ACC112 (cell line): ENCODE data around the gene IFI6.

Experiments used
- H2AFZ ChIP-seq: fragments of 200-600 bp; sonication (generic); one replicate; pipeline ENCODE4 v1.6.0; 2017; ENCODE audit warnings: antibody characterized with exemption, low read length; ENCODE audit not compliant: unreplicated experiment
- H3K27ac ChIP-seq: fragments of 200-600 bp; sonication (generic); 2 replicates; pipeline ENCODE4 v1.5.1; 2014; ENCODE audit warnings: low read depth, mild to moderate bottlenecking, antibody characterized with exemption, low read length, moderate library complexity
- H3K27me3 ChIP-seq: fragments of 200-600 bp; sonication (generic); 2 replicates; pipeline ENCODE4 v1.6.1; 2014; ENCODE audit warnings: mild to moderate bottlenecking, antibody characterized with exemption, low read length, moderate library complexity, mixed read lengths; ENCODE audit not compliant: insufficient read depth
- H3K36me3 ChIP-seq: fragments of 200-600 bp; sonication (generic); 2 replicates; pipeline ENCODE4 v1.6.1; 2016; ENCODE audit warnings: mild to moderate bottlenecking, antibody characterized with exemption, low read length, moderate library complexity, mixed read lengths; ENCODE audit not compliant: insufficient read depth
- H3K4me1 ChIP-seq: fragments of 200-600 bp; sonication (generic); one replicate; pipeline ENCODE4 v1.6.1; 2016; ENCODE audit warnings: low read length, mixed read lengths; ENCODE audit not compliant: insufficient read depth, unreplicated experiment, control insufficient read depth
- H3K4me3 ChIP-seq: fragments of 200-600 bp; sonication (generic); 2 replicates; pipeline ENCODE4 v1.5.1; 2014; ENCODE audit warnings: mild to moderate bottlenecking, low read depth, low read length
- H3K79me2 ChIP-seq: fragments of 200-600 bp; sonication (generic); one replicate; pipeline ENCODE4 v1.6.0; 2016; ENCODE audit warnings: low read length; ENCODE audit not compliant: control insufficient read depth, unreplicated experiment, insufficient read depth

The IFI6 gene

DNA sequence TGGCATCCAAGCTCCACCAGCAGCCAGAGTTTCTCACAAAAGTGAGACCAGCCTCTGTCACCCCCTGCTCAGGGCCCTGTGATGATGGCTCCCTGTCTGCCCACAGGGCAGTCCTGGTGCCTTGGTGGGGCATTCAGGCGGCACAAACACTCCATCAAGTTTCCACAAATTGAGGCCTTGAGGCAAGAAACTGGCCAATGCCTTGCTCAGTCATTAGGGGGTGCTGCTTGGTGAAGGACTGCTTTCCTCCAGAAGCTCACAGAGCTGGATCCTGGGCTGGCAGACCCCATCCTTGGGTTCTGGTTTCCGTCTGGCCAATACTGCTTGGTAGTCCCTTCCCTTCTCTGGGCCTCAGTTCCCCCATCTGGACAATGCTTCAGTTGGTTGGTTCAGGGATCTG lies 55.6 kb downstream of the IFI6 start:
- Histone ChIP-seq H3K36me3 (no peaks in the 10 kb centered on the region), H3K4me1 (peaks cover 6% of the 10 kb centered on the region), H3K4me3 (no peak overlapping the region), H2AFZ (no peak overlapping the region), H3K27ac (no peak overlapping the region), H3K27me3 (no peaks in the 10 kb centered on the region), H3K79me2 (no peaks in the 10 kb centered on the region)
